ENCODE results near the gene TWNK.
A peak's percentile ranks its signal among the peaks of the same experiment; 100 is the strongest.

TWNK gene

GRCh38 chr10:100997360-100998182 lies 10.2 kb downstream of the TWNK start:
- TF ChIP-seq, protein P1, sequence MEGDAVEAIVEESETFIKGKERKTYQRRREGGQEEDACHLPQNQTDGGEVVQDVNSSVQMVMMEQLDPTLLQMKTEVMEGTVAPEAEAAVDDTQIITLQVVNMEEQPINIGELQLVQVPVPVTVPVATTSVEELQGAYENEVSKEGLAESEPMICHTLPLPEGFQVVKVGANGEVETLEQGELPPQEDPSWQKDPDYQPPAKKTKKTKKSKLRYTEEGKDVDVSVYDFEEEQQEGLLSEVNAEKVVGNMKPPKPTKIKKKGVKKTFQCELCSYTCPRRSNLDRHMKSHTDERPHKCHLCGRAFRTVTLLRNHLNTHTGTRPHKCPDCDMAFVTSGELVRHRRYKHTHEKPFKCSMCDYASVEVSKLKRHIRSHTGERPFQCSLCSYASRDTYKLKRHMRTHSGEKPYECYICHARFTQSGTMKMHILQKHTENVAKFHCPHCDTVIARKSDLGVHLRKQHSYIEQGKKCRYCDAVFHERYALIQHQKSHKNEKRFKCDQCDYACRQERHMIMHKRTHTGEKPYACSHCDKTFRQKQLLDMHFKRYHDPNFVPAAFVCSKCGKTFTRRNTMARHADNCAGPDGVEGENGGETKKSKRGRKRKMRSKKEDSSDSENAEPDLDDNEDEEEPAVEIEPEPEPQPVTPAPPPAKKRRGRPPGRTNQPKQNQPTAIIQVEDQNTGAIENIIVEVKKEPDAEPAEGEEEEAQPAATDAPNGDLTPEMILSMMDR (IDR thresholded peaks at IDR 0.05; ENCODE audit: extremely low read depth, missing control alignments) = peak; percentile 67
- peak; percentile 91 for DNase-seq (ENCODE audit: low spot score)

DNA sequence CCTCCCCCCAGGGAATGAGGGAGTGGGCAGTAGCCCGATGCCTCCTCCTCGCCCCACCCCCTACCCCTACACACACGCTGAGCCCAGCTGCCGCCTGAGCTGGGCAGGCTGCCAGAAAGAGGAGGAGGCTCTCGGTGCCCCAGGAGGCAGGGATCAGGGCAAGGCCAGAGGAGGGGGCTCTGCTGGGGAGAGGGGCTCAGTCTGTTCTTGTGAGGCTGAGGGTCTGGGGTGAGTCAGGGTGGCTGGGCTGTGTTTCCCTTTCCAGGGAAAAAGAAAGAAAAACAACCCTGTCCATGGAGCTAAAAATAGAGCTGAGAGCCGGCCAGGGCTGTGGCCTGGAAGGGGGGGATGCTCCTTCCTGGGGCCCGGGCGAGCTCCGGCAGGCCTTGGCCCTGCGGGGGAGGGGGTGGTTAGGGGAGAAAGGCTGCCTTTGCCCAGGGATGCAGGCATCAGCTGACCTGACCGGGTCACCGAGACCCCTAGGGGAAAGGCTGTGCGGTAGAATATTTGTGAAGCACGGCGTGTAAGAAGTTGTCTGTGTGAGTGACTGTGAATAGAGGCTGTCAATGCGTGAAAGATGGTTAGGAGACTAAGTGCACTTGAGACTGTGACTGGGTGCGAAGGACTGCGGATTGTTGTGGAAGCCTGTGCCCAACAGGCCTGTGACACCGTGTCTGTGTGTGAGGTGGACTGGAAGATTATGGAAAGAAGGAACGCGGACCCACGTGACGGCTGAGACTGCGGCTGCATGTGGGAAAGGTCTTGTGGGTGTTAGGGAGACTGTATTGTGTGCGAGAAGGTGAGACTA lies 11.0 kb downstream of the TWNK start:
- peak; percentile 83 for DNase-seq (ENCODE audit: low spot score)
- TF ChIP-seq, protein P1 (IDR thresholded peaks at IDR 0.05; ENCODE audit: extremely low read depth, missing control alignments) = no peak

- TF ChIP-seq, protein P1 (IDR thresholded peaks at IDR 0.05; ENCODE audit: extremely low read depth, missing control alignments) = peak; percentile 69
- DNase-seq (ENCODE audit: low spot score) = peak; percentile 97
Measured at GRCh38 chr10:100998991-100999741, 11.8 kb downstream of the TWNK start.

DNA sequence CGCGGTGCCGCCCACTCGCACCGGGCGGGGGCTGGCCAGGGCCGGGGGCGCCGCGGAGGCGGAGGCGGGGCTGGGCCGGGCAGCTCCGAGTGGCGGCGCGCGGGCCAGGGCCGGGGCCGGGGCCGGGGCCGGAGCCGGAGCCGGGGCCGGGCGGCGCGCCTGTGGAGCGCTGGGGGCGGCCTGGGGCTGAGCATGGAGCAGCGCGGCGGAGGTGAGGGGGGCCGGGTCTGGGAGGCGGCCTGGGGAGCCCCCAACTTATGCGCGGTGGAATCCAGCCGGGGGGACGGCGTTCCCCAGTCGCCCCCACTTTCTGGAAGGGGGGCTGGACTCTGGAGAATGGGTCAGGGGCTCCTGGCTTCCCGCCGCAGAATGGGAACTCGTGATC lies 12.4 kb downstream of the TWNK start, which contains the start of gene LZTS2:
Gene LZTS2, plus strand, starts transcription at position 67 of the 385 bp plus-strand sequence. CDS start 2,731 bp downstream, outside the sequence.
- TF ChIP-seq, protein P1 (IDR thresholded peaks at IDR 0.05; ENCODE audit: extremely low read depth, missing control alignments) = no peak
- no peak for DNase-seq (ENCODE audit: low spot score)

GRCh38 chr10:101000127-101000914 lies 13.0 kb downstream of the TWNK start:
- TF ChIP-seq, protein P1 (IDR thresholded peaks at IDR 0.05; ENCODE audit: extremely low read depth, missing control alignments) = no peak
- no peak for DNase-seq (ENCODE audit: low spot score)

- TF ChIP-seq, protein P1 (IDR thresholded peaks at IDR 0.05; ENCODE audit: extremely low read depth, missing control alignments) = no peak
- DNase-seq (ENCODE audit: low spot score) = no peak
Measured at GRCh38 chr10:101000915-101001658, 13.7 kb downstream of the TWNK start.
